ENCODE measurements around the gene TMEM217.
"Not testable (repeated sequence)": the region's sequence is repeated elsewhere in the genome, so short reads cannot be mapped to it uniquely, and the experiment has no call there.

The TMEM217 gene

DNA sequence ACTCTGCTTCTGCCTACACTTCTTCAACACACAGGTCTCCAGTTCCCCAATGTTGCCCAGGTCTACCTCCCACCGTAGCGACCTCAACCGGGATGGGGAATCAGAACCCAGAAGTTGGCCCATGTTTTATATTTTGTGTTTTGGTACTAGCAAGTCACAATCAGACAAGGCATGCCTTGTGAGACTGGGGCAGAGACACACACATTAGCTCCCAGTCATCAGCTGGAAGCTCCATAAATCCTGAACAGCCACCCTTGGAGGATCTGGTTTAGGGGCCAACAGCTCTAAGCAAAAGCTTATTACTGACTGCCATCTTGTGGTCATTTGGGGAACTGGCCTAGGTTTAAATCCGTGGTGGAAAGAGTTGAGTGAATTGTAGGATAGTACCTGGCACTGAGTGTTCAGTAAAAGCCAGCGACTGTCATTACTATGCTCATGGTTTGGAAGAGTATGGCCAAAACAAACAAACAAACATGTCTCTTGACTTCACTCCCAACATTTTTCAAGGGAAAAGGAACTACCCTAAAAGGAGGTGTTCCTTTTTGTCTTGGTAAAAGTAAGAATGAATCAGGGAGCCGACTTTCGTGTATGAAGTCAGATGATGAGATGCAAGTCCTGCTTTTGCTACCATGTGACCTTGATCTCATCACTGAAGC is 47.5 kb downstream of the TMEM217 start:
- peak; percentile 77 for DNase-seq (ENCODE audit: low spot score)

DNA sequence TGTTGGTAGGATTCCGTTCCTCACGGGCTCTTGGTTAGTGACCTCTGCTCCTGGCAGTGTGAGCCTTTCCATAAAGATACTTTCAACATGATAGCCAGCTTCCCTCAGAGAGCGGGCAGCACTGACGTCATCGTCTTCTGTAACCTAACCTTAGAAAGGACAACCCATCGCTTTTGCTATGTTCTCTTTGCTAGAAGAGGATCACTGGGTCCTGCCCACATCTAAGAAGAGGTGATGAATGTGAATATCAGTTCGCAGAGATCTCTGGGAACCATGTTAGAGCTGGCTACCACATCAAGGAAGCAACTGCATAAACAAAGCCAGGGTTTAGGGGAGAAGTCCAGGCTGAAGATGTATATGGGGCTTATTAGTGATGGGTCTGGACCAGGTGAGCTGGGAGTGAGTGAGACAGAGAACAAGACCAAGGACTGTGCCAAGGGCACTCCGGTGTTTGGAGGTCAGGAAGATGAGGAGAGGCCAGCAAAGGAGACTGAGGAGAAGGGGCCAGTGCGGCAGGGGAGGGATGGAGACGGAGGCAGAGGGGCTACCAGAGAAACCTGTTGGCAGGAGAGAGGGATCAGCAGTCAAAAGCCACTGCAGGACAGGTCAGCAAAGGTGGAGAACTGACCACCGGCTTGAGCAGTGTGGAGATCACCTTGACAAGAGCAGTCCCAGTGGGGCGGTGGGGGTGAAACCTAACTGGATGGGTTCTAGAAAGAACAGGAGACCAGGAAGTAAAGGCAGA is 48.3 kb downstream of the TMEM217 start:
- DNase-seq (ENCODE audit: low spot score) = no peak

DNA sequence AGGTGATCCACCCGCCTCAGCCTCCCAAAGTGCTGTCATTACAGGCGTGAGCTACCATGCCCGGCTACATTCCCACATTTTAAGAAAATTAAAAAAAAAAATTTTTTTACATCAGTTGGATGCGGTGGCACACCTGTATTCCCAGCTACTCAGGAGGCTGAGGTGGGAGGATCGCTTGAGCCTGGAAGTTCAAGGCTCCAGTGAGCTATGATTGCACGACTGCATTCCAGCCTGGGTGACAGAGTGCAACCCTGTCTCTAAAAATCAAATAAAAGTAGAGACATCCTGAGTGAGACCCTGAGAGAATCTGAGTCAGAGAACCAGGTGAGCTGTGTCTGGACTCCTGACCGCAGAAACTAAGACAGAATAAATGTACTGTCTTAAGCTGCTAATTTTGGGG is 49.2 kb downstream of the TMEM217 start:
- no peak for DNase-seq (ENCODE audit: low spot score)

DNA sequence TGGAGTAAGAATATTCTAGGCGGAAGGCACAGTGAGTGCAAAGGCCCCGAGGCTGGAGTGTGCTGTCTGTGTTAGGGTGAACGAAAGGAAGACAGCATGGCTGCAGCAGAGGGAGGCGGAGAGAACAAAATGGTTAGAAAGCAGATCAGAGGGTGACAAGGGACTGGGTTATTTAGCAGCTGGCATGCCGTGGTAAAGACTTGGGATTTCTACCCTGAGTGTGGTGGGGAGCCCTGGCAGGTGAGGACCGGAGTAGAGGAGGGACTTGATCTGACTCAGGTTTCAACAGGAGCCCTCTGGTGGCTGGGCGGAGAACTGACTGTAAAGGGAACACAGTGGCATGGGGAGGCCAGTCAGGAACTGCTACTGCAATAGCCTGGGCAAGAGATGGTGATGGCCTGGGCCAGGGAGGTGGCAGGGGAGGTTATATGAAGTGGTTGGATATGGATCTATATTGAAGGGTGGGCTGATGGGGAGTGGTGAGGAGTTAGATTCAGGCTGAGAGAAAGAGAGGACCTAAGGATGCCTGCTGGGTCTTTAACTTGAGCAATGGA is 50.0 kb downstream of the TMEM217 start:
- DNase-seq (ENCODE audit: low spot score) = peak; percentile 57

DNA sequence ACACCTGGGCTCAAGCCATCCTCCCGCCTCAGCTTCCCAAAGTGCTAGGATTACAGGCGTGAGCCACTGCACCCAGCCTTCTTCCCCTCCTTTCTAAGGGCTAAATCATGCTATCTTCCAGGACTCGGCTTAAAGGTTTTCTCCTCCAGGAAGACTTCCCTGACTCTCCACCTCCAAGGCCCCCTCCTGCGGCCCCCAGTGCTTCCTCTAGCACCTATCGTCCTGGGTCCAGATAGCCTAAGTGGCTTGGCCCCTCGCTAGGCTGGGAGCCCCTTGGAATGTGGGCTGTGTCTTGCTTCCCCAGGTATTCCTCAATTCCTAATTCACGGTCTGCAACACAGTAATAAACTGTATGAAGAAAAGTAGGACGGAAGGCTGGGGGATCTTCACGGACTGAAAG is 51.3 kb downstream of the TMEM217 start:
- no peak for DNase-seq (ENCODE audit: low spot score)

DNA sequence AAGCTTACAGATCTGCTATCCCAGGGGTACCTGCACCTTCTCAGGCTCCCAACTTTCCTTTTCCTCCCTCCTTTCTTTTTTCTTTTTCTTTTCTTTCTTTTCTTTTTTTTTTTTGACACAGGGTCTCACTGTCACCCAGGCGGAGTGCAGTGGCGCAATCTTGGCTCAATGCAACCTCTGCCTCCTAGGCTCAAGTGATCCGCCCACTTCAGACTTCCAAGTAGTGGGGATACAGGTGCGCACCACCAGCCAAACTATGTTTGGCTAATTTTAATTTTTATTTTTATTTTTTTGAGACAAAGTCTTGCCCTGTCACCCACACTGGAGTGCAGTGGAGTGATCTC is 52.0 kb downstream of the TMEM217 start:
- DNase-seq (ENCODE audit: low spot score) = no peak

DNA sequence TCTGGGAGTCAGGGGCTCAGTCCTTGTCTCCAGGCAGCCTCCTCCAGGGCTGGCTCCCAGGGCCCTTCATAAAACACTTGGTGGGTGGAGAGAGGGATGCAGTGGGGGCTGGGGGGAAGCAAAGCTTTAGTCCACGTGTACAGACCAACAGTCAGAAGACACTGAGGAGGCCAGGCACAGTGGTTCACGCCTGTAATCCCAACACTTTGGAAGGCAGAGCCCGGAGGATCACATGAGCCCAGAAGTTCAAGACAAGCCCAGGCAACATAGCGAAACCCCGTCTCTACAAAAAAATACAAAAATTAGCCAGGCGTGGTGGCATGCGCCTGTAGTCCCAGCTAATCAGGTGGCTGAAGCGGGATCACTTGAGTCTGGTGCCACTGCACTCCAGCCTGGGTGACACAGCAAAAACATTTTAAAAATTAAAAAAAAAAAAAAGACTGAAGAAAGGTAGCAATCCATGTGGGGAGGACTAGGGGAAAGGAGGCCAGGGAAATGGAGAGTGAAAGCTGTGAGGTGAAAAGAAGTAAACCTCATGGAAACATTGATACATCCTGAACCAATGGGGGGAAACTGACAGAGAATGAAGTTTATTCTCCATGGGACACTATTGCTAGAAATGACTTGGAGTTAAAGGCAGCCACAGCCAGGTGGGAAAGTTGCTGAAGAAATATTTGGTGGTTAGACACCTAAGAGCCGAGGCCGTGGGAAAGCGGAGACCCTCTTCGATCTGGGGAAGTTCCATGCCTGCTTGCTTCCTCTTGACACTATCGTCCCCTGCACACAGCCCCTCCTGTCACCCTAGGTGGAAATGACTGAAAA is 52.6 kb downstream of the TMEM217 start:
- no peak for DNase-seq (ENCODE audit: low spot score)

DNA sequence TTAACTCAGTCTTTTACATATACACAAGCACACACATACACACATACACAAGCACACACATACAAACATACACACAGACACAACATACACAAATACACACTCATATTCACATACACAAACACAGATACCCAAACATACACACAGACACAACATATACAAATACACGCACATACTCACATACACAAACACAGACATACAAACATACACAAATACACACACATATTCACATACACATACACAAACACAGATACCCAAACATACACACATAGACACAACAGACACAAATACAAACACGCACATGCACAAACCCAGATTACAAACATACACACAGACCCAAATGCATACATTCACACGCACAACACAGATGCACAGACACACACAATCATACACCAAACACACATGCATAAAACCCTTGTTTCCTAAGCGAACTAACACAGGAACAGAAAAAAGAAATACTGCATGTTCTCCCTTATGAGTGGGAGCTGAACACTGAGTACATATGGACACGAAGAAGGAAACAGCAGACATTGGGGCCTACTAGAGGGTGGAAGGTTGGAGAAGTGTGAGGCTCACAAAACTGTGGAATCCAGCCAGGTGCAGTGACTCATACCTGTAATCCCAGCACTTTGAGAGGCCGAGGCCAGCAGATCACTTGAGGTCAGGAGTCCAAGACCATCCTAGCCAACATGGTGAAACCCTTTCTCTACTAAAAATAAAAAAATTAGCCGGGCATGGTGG is 53.8 kb downstream of the TMEM217 start:
- DNase-seq (ENCODE audit: low spot score) = no peak

DNA sequence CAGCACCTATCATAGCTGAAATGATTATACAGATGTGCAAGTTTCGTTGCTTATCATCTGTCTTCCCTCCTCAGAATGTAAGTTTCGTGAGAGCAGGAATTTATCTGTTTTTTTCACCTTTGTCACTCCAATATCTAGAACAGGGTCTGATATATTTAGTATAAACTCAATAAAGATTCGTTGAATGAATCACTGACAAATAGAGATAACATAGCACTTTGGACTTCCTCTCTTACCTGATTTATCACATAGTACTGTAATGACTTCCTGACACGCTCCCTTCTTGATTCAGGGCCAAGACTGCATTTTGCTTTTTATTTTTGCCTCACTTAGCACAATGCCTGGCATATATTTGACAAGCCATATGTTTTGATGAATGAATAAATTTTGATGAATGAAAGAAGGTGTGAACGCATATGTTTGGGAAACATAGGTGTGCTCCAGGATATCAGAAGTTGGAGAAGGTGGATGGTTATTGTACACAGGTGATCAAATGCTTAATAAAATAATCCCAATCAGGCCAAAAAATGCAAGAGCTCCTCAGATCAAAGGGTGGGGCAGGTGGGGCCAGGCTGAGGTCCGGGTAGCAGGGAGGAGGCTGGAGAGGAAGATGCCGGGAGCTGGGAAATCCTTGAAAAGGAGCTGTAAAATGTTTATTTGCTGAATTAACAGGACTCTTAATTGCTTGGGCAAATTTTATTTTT is 55.0 kb downstream of the TMEM217 start:
- no peak for DNase-seq (ENCODE audit: low spot score)

DNA sequence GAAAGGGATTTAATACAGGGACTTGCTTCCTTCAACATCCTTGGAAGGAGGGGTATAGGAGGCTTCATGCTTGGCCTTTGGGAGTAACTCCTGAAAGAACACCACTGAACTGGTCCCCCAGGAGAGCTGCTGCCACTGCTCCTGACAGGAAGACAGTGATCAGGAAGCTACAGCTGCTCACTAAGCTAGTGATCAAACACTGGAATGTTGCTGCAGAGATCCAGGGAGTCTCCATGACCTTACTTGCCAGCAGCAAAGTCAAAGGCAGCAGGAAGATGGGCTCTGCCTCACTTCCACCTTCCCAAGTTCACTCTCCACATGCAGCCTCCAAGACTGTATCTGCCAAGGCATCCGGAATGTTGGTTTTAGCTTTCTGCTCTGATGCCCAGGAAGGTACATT is 56.2 kb downstream of the TMEM217 start:
- DNase-seq (ENCODE audit: low spot score) = no peak

DNA sequence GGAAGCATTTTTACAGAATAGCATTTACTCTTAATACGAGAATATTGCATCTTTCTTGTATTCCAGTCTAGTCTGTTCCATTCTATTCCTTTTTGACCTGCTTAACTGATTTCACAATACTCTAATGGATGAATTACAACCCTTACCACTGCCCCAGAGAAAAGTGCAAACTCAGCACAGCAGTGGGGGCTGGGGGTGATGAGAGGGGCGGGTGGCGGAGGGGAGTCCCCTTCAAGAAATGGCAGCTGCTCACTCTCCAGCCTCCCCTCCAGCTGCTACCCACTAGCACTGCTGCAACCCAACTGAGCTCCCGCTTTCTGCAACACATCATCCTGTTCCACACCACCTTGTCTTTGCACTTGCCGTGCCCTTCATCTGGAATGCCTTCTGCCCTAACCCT is 57.9 kb downstream of the TMEM217 start:
- no peak for DNase-seq (ENCODE audit: low spot score)

DNA sequence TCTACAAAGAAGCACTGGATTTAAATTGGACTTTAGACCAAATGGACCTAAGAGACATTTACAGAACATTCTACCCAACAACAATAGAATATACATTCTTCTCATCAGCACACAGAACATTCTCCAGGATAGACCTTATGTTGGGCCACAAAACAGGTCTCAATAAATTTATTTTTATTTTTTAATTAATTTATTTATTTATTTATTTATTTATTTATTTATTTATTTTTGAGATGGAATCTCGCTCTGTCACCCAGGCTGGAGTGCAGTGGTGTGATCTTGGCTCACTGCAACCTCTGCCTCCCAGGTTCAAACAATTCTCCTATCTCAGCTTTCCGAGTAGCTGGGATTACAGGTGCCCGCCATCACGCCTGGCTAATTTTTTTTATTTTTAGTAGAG is 61.5 kb downstream of the TMEM217 start:
- DNase-seq (ENCODE audit: low spot score) = not testable (repeated sequence)

DNA sequence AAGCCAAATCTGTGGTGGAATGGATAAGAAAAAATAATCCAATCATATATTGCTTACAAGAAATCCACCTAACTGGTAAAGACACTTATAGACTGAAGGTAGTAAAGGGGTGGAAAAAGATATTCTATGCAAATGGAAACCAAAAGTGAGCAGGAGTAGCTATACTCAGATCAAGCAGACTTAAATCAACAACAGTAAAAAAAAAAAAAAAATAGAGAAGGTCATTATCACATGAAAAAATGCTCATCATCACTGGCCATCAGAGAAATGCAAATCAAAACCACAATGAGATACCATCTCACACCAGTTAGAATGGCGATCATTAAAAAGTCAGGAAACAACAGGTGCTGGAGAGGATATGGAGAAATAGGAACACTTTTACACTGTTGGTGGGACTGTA is 63.1 kb downstream of the TMEM217 start:
- not testable (repeated sequence) for DNase-seq (ENCODE audit: low spot score)

DNA sequence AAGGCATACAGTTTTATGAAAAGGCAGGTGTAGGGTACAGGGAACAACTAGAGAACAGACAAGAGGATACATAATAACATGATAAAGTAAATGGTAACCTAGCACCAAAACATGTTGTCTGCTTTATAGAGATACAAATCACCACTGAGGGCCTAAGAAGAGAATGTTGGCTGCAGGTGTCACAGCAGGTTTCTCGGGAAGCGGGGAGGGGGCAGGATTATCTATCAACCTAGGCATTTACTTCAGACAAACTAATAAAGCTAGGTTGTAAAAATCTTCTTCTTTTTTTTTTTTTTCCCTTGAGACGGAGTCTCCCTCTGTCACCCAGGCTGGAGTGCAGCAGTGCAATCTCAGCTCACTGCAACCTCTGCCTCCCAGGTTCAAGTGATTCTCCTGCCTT is 65.3 kb downstream of the TMEM217 start:
- DNase-seq (ENCODE audit: low spot score) = no peak

DNA sequence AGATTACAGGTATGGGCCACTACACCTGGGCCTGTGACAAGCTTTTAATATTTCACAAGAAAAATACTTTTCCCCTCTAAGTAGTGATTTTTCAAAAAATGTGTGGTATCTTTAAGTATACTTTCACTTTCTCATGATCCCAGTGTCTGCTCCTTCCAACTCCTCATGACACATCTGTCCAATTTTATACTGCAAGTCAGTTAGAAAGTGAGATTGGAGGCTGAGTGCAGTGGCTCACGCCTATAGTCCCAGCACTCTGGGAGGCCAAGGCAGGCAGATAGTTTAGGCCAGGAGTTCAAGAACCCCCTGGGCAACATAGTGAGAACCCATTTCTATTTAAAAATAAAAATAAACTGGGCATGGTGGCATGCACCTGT is 67.8 kb downstream of the TMEM217 start:
- DNase-seq (ENCODE audit: low spot score) = no peak

DNA sequence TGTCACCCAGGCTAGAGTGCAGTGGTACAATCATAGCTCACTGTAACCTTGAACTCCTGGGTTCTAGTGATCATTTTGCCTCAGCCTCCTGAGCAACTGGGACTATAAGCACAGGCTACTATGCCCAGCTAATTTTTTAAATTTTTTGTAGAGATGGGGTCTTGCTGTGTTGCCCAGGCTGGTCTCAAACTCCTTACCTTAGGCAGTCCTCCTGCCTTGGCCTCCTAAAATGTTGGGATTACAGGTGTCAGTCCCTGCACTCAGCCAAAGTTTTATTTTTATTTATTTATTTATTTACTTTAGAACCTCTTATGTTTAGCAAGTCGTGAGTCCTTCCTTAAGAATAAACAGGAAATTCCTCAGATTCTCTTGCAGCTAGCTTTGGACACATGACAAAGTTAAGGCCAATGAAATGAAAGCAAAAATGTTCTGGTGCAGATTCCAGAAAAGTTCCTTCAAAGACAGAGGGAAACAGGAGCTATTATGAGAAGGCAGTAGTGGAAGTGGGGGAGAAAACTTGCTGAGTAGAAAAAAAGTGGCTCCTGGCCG is 68.9 kb downstream of the TMEM217 start:
- DNase-seq (ENCODE audit: low spot score) = no peak

DNA sequence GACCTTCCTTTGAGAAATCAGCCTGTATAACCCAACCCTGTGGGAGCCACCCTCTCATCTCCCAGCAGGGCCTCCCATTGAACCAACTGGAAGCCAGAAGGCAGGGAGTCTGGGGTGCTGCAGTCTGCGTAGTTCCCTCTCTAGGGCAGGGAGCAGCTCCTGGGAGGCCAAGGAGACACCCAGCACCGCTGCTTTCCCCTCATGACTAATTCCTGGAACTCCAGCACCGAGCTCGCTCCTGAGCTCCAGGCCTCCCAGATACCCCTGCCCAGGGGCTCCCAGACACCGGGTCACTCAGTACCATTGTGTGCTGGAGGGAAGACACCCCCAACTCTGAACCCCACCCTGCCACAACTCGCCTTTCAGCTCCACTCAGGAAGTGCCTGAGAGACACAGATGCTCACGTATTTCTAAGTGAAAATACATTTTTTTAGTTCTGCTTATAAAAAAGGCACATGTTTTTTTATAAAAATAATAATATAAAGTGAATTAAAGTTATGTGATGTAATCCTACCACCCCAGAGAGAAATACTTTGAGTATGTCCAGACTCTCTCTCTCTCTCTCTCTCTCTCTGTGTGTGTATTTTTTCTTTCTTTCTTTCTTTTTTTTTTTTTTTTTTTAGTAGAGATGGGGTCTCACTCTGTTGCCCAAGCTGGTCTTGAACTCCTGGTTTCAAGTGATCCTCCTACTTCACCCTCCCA is 70.5 kb downstream of the TMEM217 start:
- no peak for DNase-seq (ENCODE audit: low spot score)

DNA sequence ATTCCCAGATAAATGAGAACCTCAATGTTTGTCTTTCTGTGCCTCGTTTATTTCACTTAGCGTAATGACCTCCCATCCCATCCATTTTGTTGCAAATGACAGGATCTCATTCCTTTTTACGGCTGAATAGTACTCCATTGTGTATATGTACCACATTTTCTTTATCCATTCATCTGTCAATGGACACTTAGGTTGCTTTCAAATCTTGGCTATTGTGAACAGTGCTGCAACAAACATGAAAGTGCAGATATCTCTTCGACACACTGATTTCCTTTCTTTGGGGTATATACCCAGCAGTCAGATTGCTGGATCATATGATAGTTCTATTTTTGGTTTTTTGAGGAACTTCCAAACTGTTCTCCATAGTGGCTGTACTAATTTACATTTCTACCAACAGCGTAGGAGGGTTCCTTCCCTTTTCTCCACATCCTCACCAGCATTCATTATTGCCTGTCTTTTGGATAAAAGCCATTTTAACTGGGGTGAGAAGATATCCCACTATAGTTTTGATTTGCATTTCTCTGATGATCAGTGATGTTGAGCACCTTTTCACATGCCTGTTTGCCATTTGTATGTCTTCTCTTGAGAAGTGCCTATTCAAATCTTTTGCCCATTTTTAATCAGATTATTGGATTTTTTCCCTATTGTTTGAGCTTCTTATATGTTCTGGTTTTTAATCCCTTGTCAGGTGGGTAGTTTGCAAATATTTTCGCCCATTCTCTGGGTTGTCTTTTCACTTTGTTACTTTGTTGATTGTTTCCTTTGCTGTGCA is 71.8 kb downstream of the TMEM217 start:
- not testable (repeated sequence) for DNase-seq (ENCODE audit: low spot score)

DNA sequence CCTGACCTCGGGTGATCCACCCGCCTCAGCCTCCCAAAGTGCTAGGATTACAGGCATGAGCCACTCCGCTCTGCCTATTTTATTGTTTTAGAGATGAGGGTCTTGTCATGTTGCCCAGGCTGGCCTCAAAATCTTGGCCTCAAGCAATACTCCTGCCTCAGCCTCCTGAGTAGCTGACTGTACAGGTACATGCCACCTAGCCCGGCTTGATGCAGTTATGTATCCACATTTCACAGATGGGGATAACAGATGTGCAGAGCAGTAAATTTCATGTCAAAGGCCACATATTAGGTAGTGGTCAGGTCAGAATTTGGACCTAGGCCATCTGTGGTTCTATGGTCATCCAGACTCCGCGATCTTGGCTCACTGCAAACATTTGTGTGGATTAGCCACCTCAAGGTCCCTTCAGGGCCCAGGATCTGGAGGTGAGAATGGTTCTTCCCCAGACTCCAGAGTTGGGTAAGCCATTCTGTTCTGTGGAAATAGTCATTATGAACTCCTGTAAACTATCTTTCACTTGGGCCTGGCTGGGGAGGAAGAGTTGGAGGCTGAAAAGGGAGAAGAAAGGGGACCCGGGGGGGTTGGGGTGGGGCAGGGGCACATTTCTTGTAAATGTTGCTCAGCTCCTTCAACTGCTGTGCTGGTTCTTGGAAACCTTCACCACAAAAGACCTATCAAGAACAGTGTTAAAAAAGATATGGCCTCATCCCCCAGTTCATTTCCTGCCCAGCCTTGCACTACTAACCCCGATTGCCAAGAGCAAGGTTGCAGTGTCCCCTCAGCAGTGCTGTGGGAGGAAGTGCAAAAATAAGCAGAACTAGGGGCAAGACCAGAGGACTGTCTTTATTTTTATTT is 75.0 kb downstream of the TMEM217 start:
- no peak for DNase-seq (ENCODE audit: low spot score)

Data from kidney capillary endothelial cell (primary cell).